Endothelial cell of umbilical vein (primary cell): ENCODE measurements around the gene LAG3. TPM values are rescaled to one million over a fixed set of nuclear protein-coding genes. Genes with fewer than 3 reads are reported as not detected.

Experiments used
- BruUV-seq: library from RNA; stranded (reverse); fragments of 400-500 nt; replicated peaks from 2 replicates; lab custom pipeline; 2021; lab: Mats Ljungman, UMichigan
- CTCF ChIA-PET: fragments of 300-600, 350-600 bp; sonication (Branson Sonifier 250); formaldehyde crosslinking; loops from one replicate; lab custom pipeline; 2021; ENCODE audit warnings: antibody characterized with exemption, inconsistent platforms; lab: Charles Lee
- POLR2A ChIA-PET: fragments of 300-600, 350-600 bp; sonication (Branson Sonifier 250); formaldehyde crosslinking; loops from one replicate; lab custom pipeline; 2021; ENCODE audit warnings: antibody characterized with exemption, inconsistent platforms; lab: Charles Lee
- DNase-seq: peaks from one replicate; pipeline ENCODE4 v3.0.0-alpha.2; 2011; ENCODE audit warnings: low read depth, low spot score
- FAIRE-seq: peaks from 2 replicates; lab custom pipeline; 2011; peaks lifted over from hg19 to GRCh38; lab: Jason Lieb, UNC
- H2AFZ ChIP-seq: 2 replicates; pipeline ENCODE4 v1.6.0; 2012; ENCODE audit warnings: low read depth, low read length, control low read depth, inconsistent platforms
- H3K27ac ChIP-seq: 2 replicates; pipeline ENCODE4 v1.5.1; 2011; ENCODE audit warnings: low read depth, mild to moderate bottlenecking, control low read depth, low read length, moderate library complexity; ENCODE audit not compliant: insufficient read depth
- H3K27me3 ChIP-seq, 2 experiments: 2 replicates each; pipeline versions ENCODE4 v1.6.0 to v1.6.1; 2011; ENCODE audit warnings: low read length in 2 of 2, mixed read lengths in 1 of 2; ENCODE audit not compliant: control insufficient read depth in 2 of 2, insufficient read depth in 2 of 2
- H3K36me3 ChIP-seq, 2 experiments: 2 replicates in 1 of 2; 3 replicates in 1 of 2; pipeline ENCODE4 v1.5.1; 2011; ENCODE audit warnings: low read length in 2 of 2, mild to moderate bottlenecking in 1 of 2, moderate library complexity in 1 of 2; ENCODE audit not compliant: control insufficient read depth in 2 of 2, insufficient read depth in 2 of 2; ENCODE audit errors: extremely low read depth in 1 of 2
- H3K4me1 ChIP-seq: 3 replicates; pipeline ENCODE4 v1.5.1; 2011; ENCODE audit warnings: mild to moderate bottlenecking, low read length; ENCODE audit not compliant: control insufficient read depth, insufficient read depth; ENCODE audit errors: extremely low read depth
- H3K4me2 ChIP-seq: 2 replicates; pipeline ENCODE4 v1.6.1; 2011; ENCODE audit warnings: low read length, control low read depth, mixed read lengths; ENCODE audit not compliant: insufficient read depth
- H3K4me3 ChIP-seq, 3 experiments: fragments of 200-600 bp in 1 of 3; sonication (generic), shearing (Covaris generic) in 1 of 3; replicated peaks in 1 of 3; 2 replicates each; pipeline ENCODE4 v1.5.1; 2011 to 2016; ENCODE audit warnings: control low read depth in 3 of 3, low read length in 3 of 3, mild to moderate bottlenecking in 2 of 3, inconsistent platforms in 1 of 3, low read depth in 1 of 3, moderate library complexity in 1 of 3; ENCODE audit not compliant: insufficient read depth in 1 of 3
- H3K79me2 ChIP-seq: 2 replicates; pipeline ENCODE4 v1.6.0; 2012; ENCODE audit warnings: low read length, inconsistent platforms; ENCODE audit not compliant: control insufficient read depth, insufficient read depth
- H3K9ac ChIP-seq: replicated peaks from 2 replicates; pipeline ENCODE3; 2011; ENCODE audit warnings: low read length, control low read depth; ENCODE audit not compliant: insufficient read depth; ENCODE audit errors: extremely low read depth
- H3K9me1 ChIP-seq: replicated peaks from 3 replicates; pipeline ENCODE4 v1.6.0; 2011; ENCODE audit warnings: mild to moderate bottlenecking, low read length; ENCODE audit not compliant: control insufficient read depth, insufficient read depth; ENCODE audit errors: extremely low read depth
- H3K9me3 ChIP-seq: replicated peaks from 2 replicates; pipeline ENCODE4 v1.5.1; 2012; ENCODE audit warnings: low read length, inconsistent platforms; ENCODE audit not compliant: control insufficient read depth, insufficient read depth
- H4K20me1 ChIP-seq: replicated peaks from 2 replicates; pipeline ENCODE3; 2011; ENCODE audit warnings: mild to moderate bottlenecking, low read length; ENCODE audit not compliant: control insufficient read depth, insufficient read depth; ENCODE audit errors: extremely low read depth
- CTCF ChIP-seq, 2 donors: IDR thresholded peaks; 1 replicate in 1 of 2; 2 replicates in 1 of 2; pipeline ENCODE4 v1.5.1; 2011; ENCODE audit warnings: low read length in 2 of 2, mild to moderate bottlenecking in 2 of 2, moderate library complexity in 2 of 2, control low read depth in 1 of 2, inconsistent platforms in 1 of 2, low read depth in 1 of 2; ENCODE audit not compliant: insufficient read depth in 1 of 2; ENCODE audit errors: extremely low read depth in 1 of 2
- EZH2 ChIP-seq: IDR thresholded peaks from 2 replicates; pipeline ENCODE4 v1.6.1; 2012; ENCODE audit warnings: borderline replicate concordance, low read depth, mild to moderate bottlenecking, moderate library complexity, low read length, inconsistent platforms; ENCODE audit not compliant: severe bottlenecking
- FOS ChIP-seq: IDR thresholded peaks from 2 replicates; pipeline ENCODE4 v1.6.1; 2011; ENCODE audit warnings: mild to moderate bottlenecking, low read length, moderate library complexity, borderline replicate concordance; ENCODE audit not compliant: insufficient read depth
- GATA2 ChIP-seq: IDR thresholded peaks from 2 replicates; pipeline ENCODE4 v1.7.0; 2011; ENCODE audit warnings: low read depth, mild to moderate bottlenecking, moderate library complexity, mixed read lengths, low read length; ENCODE audit not compliant: insufficient read length, insufficient read depth
- JUN ChIP-seq: IDR thresholded peaks from 2 replicates; pipeline ENCODE4 v1.6.1; 2011; ENCODE audit warnings: borderline replicate concordance, low read depth; ENCODE audit not compliant: insufficient read length, insufficient read depth
- MAX ChIP-seq: IDR thresholded peaks from 2 replicates; pipeline ENCODE4 v1.6.1; 2011; ENCODE audit not compliant: insufficient read depth, insufficient read length
- MYC ChIP-seq: IDR thresholded peaks from one replicate; pipeline ENCODE4 v1.6.1; 2011; ENCODE audit warnings: mild to moderate bottlenecking, low read depth, low read length
- POLR2A ChIP-seq: IDR thresholded peaks from 2 replicates; pipeline ENCODE4 v1.6.1; 2012; ENCODE audit warnings: low read depth, mild to moderate bottlenecking, control low read depth, low read length
- POLR2AphosphoS5 ChIP-seq: IDR thresholded peaks from 2 replicates; pipeline ENCODE4 v1.6.1; 2012; ENCODE audit warnings: low read depth, mild to moderate bottlenecking, control low read depth, low read length, moderate library complexity; ENCODE audit not compliant: insufficient read depth
- dilution Hi-C: fragments of 300-500 bp; cut with MboI; formaldehyde crosslinking; loops from one replicate; pipeline ENCODE4 v1.15.0; 2019; ENCODE audit warnings: low sequenced_read_pairs; ENCODE audit not compliant: extremely low pct_ligation_motif_present
- intact Hi-C: fragments of 100-400 bp; cut with micrococcal nuclease; formaldehyde crosslinking; loops from one replicate; pipeline ENCODE4 v1.10.0; 2022
- polyA plus RNA-seq, 4 experiments: library from polyadenylated mRNA; depleted of rRNA in 3 of 4; stranded (reverse) in 3 of 4; unstranded in 1 of 4; fragments of >200 nt; gene quantifications; 2 replicates each; pipeline versions ENCODE4 v1.2.1 to v1.2.3, GENCODE V29; 2011 to 2012; ENCODE audit warnings: missing spikeins in 1 of 4
- total RNA-seq: library from RNA; stranded (reverse); gene quantifications from 2 replicates; pipeline ENCODE4 v1.2.3, GENCODE V29; 2021

LAG3 gene
- total and polyA plus RNA-seq, 2 donors (not counting 3 experiments of a cell fraction or from before 2014, with no cell fraction given): 1.3 to 3.8 TPM

- DNase-seq (no peak), FAIRE-seq (no peak)
- Histone ChIP-seq H3K9me3 (no peaks in the 10 kb centered on the region), H3K9me1 (no peaks in the 10 kb centered on the region), H4K20me1 (no peaks in the 10 kb centered on the region), H3K79me2 (no peaks in the 10 kb centered on the region), H3K36me3 (no peaks in the 10 kb centered on the region), H3K4me2 (no peak overlapping the region), H3K4me3 (no peak overlapping the region), H3K4me1 (no peaks in the 10 kb centered on the region), H3K27ac (no peak overlapping the region), H2AFZ (no peak overlapping the region), H3K27me3 (peaks cover 10 to 11% of the 10 kb centered on the region in 2 experiments), H3K9ac (no peak overlapping the region)
- POLR2A ChIA-PET: no interaction called here
- CTCF ChIA-PET: interaction anchor here (2.8 kb wide), 1 partner anchor 42 kb away, joined by 14 read pairs; the partner anchor contains the start of gene MLF2
- no TSS peak for BruUV-seq
- intact Hi-C loops (no loop called here), dilution Hi-C loops (no loop called here)
- no peak for TF ChIP-seq MAX
Observed at GRCh38 chr12:6795088-6795487, 22.8 kb downstream of the LAG3 start.

- TF ChIP-seq POLR2AphosphoS5 (no peak), MYC (no peak), EZH2 (no peak), MAX (no peak), JUN (no peak), POLR2A (no peak), CTCF (IDR thresholded peaks at IDR 0.05; ENCODE audit: extremely low read depth in 1 of 2, insufficient read depth in 1 of 2, low read depth in 1 of 2, low read length in 2 of 2) (no peak), GATA2 (no peak), FOS (no peak)
- H3K9ac ChIP-seq: no peak overlapping the region
- no peaks in the 10 kb centered on the region for H3K4me1 ChIP-seq
- dilution Hi-C loops (no loop called here), intact Hi-C loops (no loop called here)
- H3K27ac ChIP-seq: no peak overlapping the region
- BruUV-seq: no TSS peak
- FAIRE-seq (no peak), DNase-seq (no peak)
- no peaks in the 10 kb centered on the region for H3K9me1 ChIP-seq
- H3K9me3 ChIP-seq: no peaks in the 10 kb centered on the region
- no peak overlapping the region for H3K4me3 ChIP-seq
- no peaks in the 10 kb centered on the region for H4K20me1 ChIP-seq
- H3K79me2 ChIP-seq: no peaks in the 10 kb centered on the region
- H3K27me3 ChIP-seq: peaks cover 10 to 11% of the 10 kb centered on the region in 2 experiments
- H3K36me3 ChIP-seq: no peaks in the 10 kb centered on the region
- H3K4me2 ChIP-seq: no peak overlapping the region
- ChIA-PET CTCF (interaction anchor here (2.8 kb wide), 1 partner anchor 43 kb away, joined by 14 read pairs; the partner anchor contains the start of gene MLF2), POLR2A (interaction anchor here (0.6 kb wide), 1 partner anchor 70 kb away, joined by 3 read pairs; no protein-coding TSS in a partner anchor)
- H2AFZ ChIP-seq: no peak overlapping the region
Observed at GRCh38 chr12:6796576-6796975, 24.3 kb downstream of the LAG3 start.
